ENCODE results near the gene PCBP3.

DNA sequence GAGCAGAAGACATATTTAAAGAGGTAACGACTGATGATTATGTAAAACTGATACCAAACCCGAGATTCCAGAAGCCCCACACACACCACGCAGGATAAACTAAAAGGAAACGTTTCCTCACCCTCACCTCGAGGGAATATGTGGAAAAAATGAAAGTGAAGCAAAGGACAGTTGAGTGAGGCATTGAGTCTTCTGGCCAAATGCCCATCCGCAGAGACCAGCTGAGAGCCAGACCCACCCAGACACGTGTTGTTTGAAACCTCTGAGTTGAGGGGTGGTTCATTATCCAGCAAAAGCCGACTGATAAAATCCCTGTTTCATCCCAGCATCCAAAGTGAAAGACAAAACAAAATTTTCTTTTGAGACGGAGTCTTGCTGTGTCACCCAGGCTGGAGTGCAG is 29.6 kb upstream of the PCBP3 start:
- TF ChIP-seq, protein P1, sequence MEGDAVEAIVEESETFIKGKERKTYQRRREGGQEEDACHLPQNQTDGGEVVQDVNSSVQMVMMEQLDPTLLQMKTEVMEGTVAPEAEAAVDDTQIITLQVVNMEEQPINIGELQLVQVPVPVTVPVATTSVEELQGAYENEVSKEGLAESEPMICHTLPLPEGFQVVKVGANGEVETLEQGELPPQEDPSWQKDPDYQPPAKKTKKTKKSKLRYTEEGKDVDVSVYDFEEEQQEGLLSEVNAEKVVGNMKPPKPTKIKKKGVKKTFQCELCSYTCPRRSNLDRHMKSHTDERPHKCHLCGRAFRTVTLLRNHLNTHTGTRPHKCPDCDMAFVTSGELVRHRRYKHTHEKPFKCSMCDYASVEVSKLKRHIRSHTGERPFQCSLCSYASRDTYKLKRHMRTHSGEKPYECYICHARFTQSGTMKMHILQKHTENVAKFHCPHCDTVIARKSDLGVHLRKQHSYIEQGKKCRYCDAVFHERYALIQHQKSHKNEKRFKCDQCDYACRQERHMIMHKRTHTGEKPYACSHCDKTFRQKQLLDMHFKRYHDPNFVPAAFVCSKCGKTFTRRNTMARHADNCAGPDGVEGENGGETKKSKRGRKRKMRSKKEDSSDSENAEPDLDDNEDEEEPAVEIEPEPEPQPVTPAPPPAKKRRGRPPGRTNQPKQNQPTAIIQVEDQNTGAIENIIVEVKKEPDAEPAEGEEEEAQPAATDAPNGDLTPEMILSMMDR (IDR thresholded peaks at IDR 0.05), result no peak
- TF ChIP-seq POLR2A (IDR thresholded peaks at IDR 0.05), result no peak
